Liver (tissue), 3 donors: Measurements from ENCODE around the gene ZNF862.

Experiments used
- ATF3 ChIP-seq: IDR thresholded peaks from 2 replicates; pipeline ENCODE4 v1.6.1; 2016; ENCODE audit warnings: antibody characterized with exemption
- CTCF ChIP-seq: fragments of 150-350 bp; IDR thresholded peaks from 2 replicates; pipeline ENCODE4 v1.5.1; 2017; ENCODE audit warnings: improper control_type of control experiment, low read depth, low read length; ENCODE audit not compliant: missing input control
- GABPA ChIP-seq, 2 donors: IDR thresholded peaks in 1 of 2; conservative IDR thresholded peaks in 1 of 2; 2 replicates each; pipeline ENCODE4 v1.6.1; 2016; ENCODE audit warnings: antibody characterized with exemption in 2 of 2, mild to moderate bottlenecking in 1 of 2, moderate library complexity in 1 of 2
- HNF4A ChIP-seq, 2 donors: conservative IDR thresholded peaks; 2 replicates each; pipeline ENCODE4 v1.6.1; 2016; ENCODE audit warnings: antibody characterized with exemption in 2 of 2, mild to moderate bottlenecking in 2 of 2
- MAX ChIP-seq: IDR thresholded peaks from 2 replicates; pipeline ENCODE4 v1.6.1; 2016; ENCODE audit warnings: antibody characterized with exemption
- RAD21 ChIP-seq, 2 donors: IDR thresholded peaks; 2 replicates each; pipeline ENCODE4 v1.6.1; 2016; ENCODE audit warnings: antibody characterized with exemption in 2 of 2, mild to moderate bottlenecking in 2 of 2
- YY1 ChIP-seq: IDR thresholded peaks from 2 replicates; pipeline ENCODE4 v1.6.1; 2016; ENCODE audit warnings: antibody characterized with exemption, mild to moderate bottlenecking
- TF ChIP-seq, protein P1 (sequence below): IDR thresholded peaks from 2 replicates; pipeline ENCODE4 v1.6.1; 2016; ENCODE audit warnings: antibody characterized with exemption, mild to moderate bottlenecking
- donor health status: healthy.
- donor health status: healthy.

DNA sequence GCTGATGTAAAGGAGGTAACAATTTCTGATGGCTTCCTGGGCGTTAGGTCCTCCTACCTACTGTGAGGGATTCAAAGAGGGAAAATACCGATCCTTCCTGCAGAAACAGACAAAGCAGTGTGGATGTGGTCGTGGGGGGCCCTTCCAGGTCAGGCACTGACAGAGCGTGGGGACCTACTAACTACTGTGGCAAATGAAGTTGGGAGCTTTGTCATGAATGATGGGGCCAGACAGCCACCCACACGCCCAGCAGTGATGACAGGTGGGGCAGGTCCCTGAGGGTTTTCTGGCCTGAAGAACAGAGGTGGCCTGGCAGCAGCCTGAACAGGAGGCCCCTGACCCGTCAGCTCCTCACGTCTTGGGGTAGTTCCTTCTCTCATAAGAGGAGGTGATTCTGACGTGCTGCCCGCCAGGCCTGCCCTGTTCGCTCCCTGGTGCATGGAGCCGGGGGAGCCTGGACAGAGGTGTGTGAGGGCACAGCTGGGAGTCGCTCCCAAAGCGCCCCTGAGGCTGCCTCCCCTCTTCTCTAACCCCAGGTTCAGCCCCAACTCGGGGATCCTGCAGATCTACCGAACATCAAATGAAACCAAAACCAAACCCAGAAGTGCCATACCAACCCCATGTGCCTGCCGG lies 39.8 kb downstream of the ZNF862 start:
- TF ChIP-seq CTCF (no peak), GABPA (IDR thresholded peaks at IDR 0.05 in 1 of 2, conservative IDR thresholded peaks at IDR 0.05 in 1 of 2) (no peak), RAD21 (IDR thresholded peaks at IDR 0.05) (no peak), YY1 (no peak), HNF4A (conservative IDR thresholded peaks at IDR 0.05) (no peak), ATF3 (no peak), MAX (no peak)
- TF ChIP-seq, protein P1, sequence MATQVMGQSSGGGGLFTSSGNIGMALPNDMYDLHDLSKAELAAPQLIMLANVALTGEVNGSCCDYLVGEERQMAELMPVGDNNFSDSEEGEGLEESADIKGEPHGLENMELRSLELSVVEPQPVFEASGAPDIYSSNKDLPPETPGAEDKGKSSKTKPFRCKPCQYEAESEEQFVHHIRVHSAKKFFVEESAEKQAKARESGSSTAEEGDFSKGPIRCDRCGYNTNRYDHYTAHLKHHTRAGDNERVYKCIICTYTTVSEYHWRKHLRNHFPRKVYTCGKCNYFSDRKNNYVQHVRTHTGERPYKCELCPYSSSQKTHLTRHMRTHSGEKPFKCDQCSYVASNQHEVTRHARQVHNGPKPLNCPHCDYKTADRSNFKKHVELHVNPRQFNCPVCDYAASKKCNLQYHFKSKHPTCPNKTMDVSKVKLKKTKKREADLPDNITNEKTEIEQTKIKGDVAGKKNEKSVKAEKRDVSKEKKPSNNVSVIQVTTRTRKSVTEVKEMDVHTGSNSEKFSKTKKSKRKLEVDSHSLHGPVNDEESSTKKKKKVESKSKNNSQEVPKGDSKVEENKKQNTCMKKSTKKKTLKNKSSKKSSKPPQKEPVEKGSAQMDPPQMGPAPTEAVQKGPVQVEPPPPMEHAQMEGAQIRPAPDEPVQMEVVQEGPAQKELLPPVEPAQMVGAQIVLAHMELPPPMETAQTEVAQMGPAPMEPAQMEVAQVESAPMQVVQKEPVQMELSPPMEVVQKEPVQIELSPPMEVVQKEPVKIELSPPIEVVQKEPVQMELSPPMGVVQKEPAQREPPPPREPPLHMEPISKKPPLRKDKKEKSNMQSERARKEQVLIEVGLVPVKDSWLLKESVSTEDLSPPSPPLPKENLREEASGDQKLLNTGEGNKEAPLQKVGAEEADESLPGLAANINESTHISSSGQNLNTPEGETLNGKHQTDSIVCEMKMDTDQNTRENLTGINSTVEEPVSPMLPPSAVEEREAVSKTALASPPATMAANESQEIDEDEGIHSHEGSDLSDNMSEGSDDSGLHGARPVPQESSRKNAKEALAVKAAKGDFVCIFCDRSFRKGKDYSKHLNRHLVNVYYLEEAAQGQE: no peak
